Osteoblast (primary cell): Measurements from ENCODE around the gene ZNF804B. TPM values are rescaled to one million over a fixed set of nuclear protein-coding genes. Genes with fewer than 3 reads are reported as not detected.

ENCODE experiments used
- DNase-seq: peaks from one replicate; pipeline ENCODE4 v3.0.0; 2011; ENCODE audit warnings: low spot score, mixed read lengths; ENCODE audit not compliant: insufficient read length; ENCODE audit errors: missing footprints
- H2AFZ ChIP-seq: 2 replicates; pipeline ENCODE4 v1.6.0; 2011; ENCODE audit warnings: mild to moderate bottlenecking, low read length
- H3K27ac ChIP-seq: 2 replicates; pipeline ENCODE4 v1.5.1; 2011; ENCODE audit warnings: mild to moderate bottlenecking, low read depth, low read length, moderate library complexity
- H3K27me3 ChIP-seq: 2 replicates; pipeline ENCODE4 v1.6.0; 2012; ENCODE audit warnings: mild to moderate bottlenecking, control low read depth, inconsistent platforms, low read length, moderate library complexity; ENCODE audit not compliant: insufficient read depth
- H3K36me3 ChIP-seq: 2 replicates; pipeline ENCODE4 v1.5.1; 2011; ENCODE audit warnings: mild to moderate bottlenecking, low read length, control low read depth, moderate library complexity; ENCODE audit not compliant: insufficient read depth
- H3K4me1 ChIP-seq: 2 replicates; pipeline ENCODE4 v1.5.1; 2011; ENCODE audit warnings: mild to moderate bottlenecking, low read length, control low read depth, moderate library complexity; ENCODE audit not compliant: insufficient read depth
- H3K4me2 ChIP-seq: 2 replicates; pipeline ENCODE4 v1.6.0; 2011; ENCODE audit warnings: mild to moderate bottlenecking, low read length; ENCODE audit not compliant: insufficient read depth
- H3K4me3 ChIP-seq: fragments of 200-600 bp; sonication (generic); 3 replicates; pipeline ENCODE4 v1.5.1; 2012; ENCODE audit warnings: mild to moderate bottlenecking, low read length, inconsistent platforms; ENCODE audit not compliant: insufficient read depth
- H3K79me2 ChIP-seq: 2 replicates; pipeline ENCODE4 v1.6.0; 2012; ENCODE audit warnings: mild to moderate bottlenecking, low read length, control low read depth, inconsistent platforms; ENCODE audit not compliant: insufficient read depth
- H3K9me3 ChIP-seq: 2 replicates; pipeline ENCODE4 v1.5.1; 2011; ENCODE audit warnings: low read depth, low read length, control low read depth
- H4K20me1 ChIP-seq: 2 replicates; pipeline ENCODE4 v1.6.0; 2012; ENCODE audit warnings: mild to moderate bottlenecking, low read length, control low read depth; ENCODE audit not compliant: insufficient read depth
- CTCF ChIP-seq: IDR thresholded peaks from 2 replicates; pipeline ENCODE4 v1.5.1; 2011; ENCODE audit warnings: mild to moderate bottlenecking, low read depth, low read length, moderate library complexity; ENCODE audit errors: extremely low read depth
- total RNA-seq: library from RNA; depleted of rRNA; stranded (reverse); fragments of >200 nt; gene quantifications from 2 replicates; pipeline ENCODE4 v1.2.3, GENCODE V29; 2012

The ZNF804B gene
- total RNA-seq, 1 donor = not detected

- H3K4me3 ChIP-seq = no peak overlapping the region
- H3K4me1 ChIP-seq = no peaks in the 10 kb centered on the region
- H3K36me3 ChIP-seq = no peaks in the 10 kb centered on the region
- H3K27me3 ChIP-seq = no peaks in the 10 kb centered on the region
- TF ChIP-seq CTCF = no peak
- H3K79me2 ChIP-seq = no peaks in the 10 kb centered on the region
- H4K20me1 ChIP-seq = no peaks in the 10 kb centered on the region
- no peak overlapping the region for H3K27ac ChIP-seq
- no peak overlapping the region for H2AFZ ChIP-seq
- no peaks in the 10 kb centered on the region for H3K9me3 ChIP-seq
- no peak overlapping the region for H3K4me2 ChIP-seq
- no peak for DNase-seq
Observed at GRCh38 chr7:89316584-89317251, 557.2 kb downstream of the ZNF804B start.

- Histone ChIP-seq H3K9me3 (no peaks in the 10 kb centered on the region), H3K79me2 (no peaks in the 10 kb centered on the region), H3K27ac (no peak overlapping the region), H4K20me1 (no peaks in the 10 kb centered on the region), H3K4me1 (no peaks in the 10 kb centered on the region), H3K4me2 (no peak overlapping the region), H3K27me3 (no peaks in the 10 kb centered on the region), H3K4me3 (no peak overlapping the region), H2AFZ (no peak overlapping the region), H3K36me3 (no peaks in the 10 kb centered on the region)
- DNase-seq = no peak
- no peak for TF ChIP-seq CTCF
Observed at GRCh38 chr7:89332026-89332425, 572.5 kb downstream of the ZNF804B start.

GRCh38 chr7:89334797-89335196 lies 575.3 kb downstream of the ZNF804B start:
- no peak overlapping the region for H3K27ac ChIP-seq
- H4K20me1 ChIP-seq = no peaks in the 10 kb centered on the region
- no peak for TF ChIP-seq CTCF
- H3K4me1 ChIP-seq = no peaks in the 10 kb centered on the region
- H3K4me2 ChIP-seq = no peak overlapping the region
- no peaks in the 10 kb centered on the region for H3K79me2 ChIP-seq
- no peak overlapping the region for H3K4me3 ChIP-seq
- no peak for DNase-seq
- no peaks in the 10 kb centered on the region for H3K27me3 ChIP-seq
- no peaks in the 10 kb centered on the region for H3K36me3 ChIP-seq
- no peak overlapping the region for H2AFZ ChIP-seq
- H3K9me3 ChIP-seq = no peaks in the 10 kb centered on the region

- no peak overlapping the region for H2AFZ ChIP-seq
- H3K27me3 ChIP-seq = no peaks in the 10 kb centered on the region
- no peak for DNase-seq
- H3K36me3 ChIP-seq = no peaks in the 10 kb centered on the region
- H3K4me1 ChIP-seq = no peaks in the 10 kb centered on the region
- no peak overlapping the region for H3K4me2 ChIP-seq
- H3K79me2 ChIP-seq = no peaks in the 10 kb centered on the region
- TF ChIP-seq CTCF = no peak
- no peak overlapping the region for H3K4me3 ChIP-seq
- H3K27ac ChIP-seq = no peak overlapping the region
- H4K20me1 ChIP-seq = no peaks in the 10 kb centered on the region
- no peaks in the 10 kb centered on the region for H3K9me3 ChIP-seq
Observed at GRCh38 chr7:89335490-89335889, 576.0 kb downstream of the ZNF804B start.
